Neural progenitor cell (in vitro differentiated cells): ENCODE measurements around the gene PILRB.

ENCODE experiments used
- CTCF ChIP-seq: fragments of 200-600 bp; sonication (generic); IDR thresholded peaks from 2 replicates; pipeline ENCODE4 v1.5.1; 2017; ENCODE audit warnings: antibody characterized with exemption, mild to moderate bottlenecking
- EZH2 ChIP-seq: fragments of 200-600 bp; sonication (generic); IDR thresholded peaks from 2 replicates; pipeline ENCODE4 v1.6.1; 2017; ENCODE audit warnings: antibody characterized with exemption, mild to moderate bottlenecking, moderate library complexity
- EZH2phosphoT487 ChIP-seq: fragments of 200-600 bp; sonication (generic); IDR thresholded peaks from 2 replicates; pipeline ENCODE4 v1.6.1; 2017; ENCODE audit warnings: antibody characterized with exemption

- TF ChIP-seq CTCF: no peak
- TF ChIP-seq EZH2: no peak
- no peak for TF ChIP-seq EZH2phosphoT487
Measured at GRCh38 chr7:100346921-100347320, 11.0 kb upstream of the PILRB start.
